Measurements from ENCODE around the gene PIP4K2A.
"Not testable (repeated sequence)": the region's sequence is repeated elsewhere in the genome, so short reads cannot be mapped to it uniquely, and the experiment has no call there.

DNA sequence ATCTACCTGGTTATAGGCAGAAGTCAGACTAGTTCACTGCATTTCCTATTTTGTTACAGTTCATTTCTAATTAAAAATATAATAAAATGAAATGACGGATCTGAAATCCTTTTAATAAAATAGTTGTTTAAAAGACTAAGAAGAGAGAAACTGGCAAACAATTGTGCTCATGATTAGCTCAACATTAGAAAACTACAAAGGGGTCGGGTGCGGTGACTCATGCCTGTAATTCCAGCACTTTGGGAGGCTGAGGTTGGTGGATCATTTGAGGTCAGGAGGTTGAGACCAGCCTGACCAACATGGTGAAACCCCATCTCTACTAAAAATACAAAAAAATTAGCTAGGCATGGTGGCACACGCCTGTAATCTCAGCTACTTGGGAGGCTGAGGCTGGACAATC lies 27.3 kb upstream of the PIP4K2A start:
- TF ChIP-seq, protein P1, sequence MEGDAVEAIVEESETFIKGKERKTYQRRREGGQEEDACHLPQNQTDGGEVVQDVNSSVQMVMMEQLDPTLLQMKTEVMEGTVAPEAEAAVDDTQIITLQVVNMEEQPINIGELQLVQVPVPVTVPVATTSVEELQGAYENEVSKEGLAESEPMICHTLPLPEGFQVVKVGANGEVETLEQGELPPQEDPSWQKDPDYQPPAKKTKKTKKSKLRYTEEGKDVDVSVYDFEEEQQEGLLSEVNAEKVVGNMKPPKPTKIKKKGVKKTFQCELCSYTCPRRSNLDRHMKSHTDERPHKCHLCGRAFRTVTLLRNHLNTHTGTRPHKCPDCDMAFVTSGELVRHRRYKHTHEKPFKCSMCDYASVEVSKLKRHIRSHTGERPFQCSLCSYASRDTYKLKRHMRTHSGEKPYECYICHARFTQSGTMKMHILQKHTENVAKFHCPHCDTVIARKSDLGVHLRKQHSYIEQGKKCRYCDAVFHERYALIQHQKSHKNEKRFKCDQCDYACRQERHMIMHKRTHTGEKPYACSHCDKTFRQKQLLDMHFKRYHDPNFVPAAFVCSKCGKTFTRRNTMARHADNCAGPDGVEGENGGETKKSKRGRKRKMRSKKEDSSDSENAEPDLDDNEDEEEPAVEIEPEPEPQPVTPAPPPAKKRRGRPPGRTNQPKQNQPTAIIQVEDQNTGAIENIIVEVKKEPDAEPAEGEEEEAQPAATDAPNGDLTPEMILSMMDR (IDR thresholded peaks at IDR 0.05): not testable (repeated sequence)
- not testable (repeated sequence) for TF ChIP-seq EP300 (IDR thresholded peaks at IDR 0.05; ENCODE audit: low read depth); POLR2A (IDR thresholded peaks at IDR 0.05); POLR2AphosphoS5 (IDR thresholded peaks at IDR 0.05)
